ENCODE measurements around the gene INO80B.
"Not testable (repeated sequence)": the region's sequence is repeated elsewhere in the genome, so short reads cannot be mapped to it uniquely, and the experiment has no call there.

Gene INO80B

DNA sequence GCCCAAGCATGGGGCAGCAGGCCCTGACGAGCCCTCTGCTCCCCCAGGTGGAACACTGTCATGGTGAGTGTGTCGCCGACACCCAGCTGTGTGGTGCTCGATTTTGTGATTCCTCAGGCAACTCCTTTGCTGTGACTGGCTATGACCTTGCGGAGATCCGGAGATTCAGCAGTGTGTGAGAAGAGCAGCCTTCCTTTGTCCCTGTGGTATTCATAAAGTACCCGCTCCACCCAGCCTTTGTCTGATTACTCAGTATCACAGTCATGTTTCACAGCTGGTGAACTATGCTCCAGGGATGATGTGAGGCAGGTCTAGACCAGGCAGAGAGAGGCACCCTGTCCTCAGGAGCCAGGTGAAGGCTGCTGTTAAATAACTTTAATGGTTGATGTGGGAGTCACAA lies 29.4 kb upstream of the INO80B start:
- in situ Hi-C loops (cut with HindIII; ENCODE audit: low sequenced_read_pairs), result no loop called here

DNA sequence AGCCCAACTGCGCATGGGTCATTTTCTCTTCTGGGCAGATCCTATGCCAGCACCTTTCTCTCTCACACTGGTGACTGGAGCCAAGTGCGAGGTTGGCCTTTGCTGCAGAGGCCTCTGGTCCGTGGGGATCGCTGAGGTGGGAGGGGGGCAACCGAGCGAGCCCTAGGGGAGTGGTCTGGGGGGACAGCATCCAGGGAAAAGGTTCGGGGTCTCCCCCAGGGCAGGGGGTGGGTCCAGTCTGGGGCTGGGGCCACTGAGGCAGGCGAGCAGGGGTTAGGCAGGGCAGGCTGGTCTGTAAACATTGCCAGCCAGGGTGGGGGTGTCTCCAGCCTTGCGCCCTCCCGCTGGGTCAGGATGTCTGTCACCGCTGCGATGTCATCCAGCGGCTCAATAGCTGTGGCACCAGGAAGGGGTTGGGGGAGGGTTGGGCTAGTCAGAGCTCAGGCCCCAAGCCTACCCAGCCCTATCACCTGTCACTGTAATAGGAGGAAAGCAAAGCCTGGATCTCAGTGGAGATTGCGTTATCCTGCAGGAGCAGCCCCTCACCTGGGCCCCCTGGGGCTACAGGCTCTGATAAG lies 28.6 kb upstream of the INO80B start:
- in situ Hi-C loops (cut with HindIII; ENCODE audit: low sequenced_read_pairs), result no loop called here

DNA sequence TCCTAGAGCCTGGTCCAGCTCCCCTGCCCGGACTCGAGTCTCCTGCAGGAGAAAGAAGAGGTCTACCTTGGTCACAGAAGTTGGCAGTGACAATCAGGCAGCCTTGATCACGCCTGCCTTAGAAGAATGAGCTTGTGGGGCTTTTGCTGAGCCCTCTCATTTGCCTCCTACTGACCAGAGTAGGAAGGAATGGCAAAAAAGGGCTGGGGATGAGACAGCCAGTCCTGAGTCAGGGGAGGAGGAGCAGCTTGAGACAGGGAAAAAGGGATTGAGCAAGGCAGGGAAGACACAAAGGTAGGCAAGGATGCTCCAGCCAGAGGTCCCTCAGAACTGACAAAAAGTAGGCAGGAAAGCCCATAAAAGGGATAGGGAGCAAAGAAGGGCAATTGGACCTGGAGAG lies 27.3 kb upstream of the INO80B start:
- in situ Hi-C loops (cut with HindIII; ENCODE audit: low sequenced_read_pairs), result no loop called here

DNA sequence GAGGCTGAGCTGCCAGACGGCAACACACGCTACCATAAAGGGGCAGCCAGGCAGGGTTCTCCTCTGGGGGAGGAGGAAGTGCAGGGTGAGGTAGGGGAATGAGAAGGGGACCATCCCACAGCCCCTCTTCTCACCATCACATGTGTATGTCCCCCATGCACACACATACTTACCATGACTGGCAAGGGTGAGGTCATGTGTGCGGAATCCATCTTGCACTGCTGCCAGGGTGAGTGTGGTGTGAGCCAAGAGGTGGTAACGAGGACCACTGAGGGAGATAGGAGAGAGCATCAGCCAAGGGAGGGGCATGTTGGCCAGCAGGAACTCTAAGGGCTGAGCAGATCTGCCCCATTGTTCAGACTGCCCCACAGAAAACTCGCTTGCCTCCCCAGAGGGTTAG lies 26.2 kb upstream of the INO80B start:
- in situ Hi-C loops (cut with HindIII; ENCODE audit: low sequenced_read_pairs), result no loop called here

DNA sequence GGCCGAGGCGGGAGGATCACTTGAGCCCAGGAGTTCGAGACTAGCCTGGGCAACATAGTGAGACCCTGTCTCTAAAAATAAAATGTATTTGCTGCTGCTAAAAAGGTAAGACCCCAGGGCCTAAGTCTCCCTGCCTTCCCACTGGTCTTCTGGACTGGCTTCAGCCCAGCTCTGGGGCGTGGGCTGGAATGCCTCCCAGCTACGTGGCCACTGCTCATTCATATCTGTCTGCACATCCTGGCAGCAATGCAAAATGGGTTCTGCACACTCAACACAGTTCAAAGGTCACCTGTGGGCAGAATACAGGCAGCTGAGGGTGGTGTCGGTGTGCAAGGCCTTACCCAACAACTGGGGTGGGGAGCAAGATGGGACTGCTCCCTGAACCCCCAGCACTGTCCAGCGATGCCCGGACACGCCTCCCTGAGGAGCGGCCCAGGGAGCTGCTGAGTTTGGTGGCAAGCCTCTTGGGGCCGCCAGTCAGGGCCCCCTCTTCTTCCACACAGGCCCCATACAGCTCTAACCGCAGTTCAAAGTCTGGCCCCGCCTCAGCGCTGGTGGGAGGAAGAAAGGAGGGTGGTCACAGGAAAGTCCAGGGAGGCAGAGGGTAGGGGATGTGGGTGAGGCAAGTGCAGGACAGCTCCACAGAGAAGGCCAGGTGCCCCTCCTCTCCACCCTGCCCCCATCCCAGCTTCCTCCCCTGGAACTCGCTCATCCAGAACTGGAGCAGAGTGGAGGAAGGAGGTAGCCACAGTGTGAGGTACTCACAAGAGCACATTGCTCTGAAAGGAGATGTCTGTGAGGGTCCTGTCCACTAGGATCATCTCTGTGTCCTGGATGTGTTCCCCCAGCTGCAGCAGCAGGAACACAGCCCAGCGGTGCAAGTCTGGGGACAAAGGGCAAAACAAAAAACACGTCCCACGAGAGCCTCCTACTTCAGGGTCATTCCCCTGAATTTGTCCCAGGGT lies 25.1 kb upstream of the INO80B start:
- in situ Hi-C loops (cut with HindIII; ENCODE audit: low sequenced_read_pairs), result no loop called here

DNA sequence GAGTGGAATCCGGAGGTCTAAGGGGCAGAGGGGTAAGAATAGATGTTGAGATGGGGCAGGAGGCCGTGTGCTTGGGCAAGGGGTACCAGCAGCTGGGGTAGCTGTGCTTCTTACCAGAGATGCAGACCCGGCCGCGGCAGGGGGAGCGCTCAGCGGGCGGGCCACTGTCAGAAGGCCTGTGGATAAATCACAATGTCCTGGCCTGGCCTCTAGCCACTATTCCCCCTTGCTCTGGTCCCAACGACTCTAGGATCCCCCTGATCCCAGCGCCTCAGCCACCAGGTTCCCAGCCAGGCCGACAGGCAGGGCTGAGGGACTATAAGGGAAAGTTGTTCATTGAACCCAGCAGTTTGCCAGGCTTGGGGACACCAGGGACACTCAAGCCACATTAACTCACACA lies 24.4 kb upstream of the INO80B start:
- in situ Hi-C loops (cut with HindIII; ENCODE audit: low sequenced_read_pairs), result no loop called here

DNA sequence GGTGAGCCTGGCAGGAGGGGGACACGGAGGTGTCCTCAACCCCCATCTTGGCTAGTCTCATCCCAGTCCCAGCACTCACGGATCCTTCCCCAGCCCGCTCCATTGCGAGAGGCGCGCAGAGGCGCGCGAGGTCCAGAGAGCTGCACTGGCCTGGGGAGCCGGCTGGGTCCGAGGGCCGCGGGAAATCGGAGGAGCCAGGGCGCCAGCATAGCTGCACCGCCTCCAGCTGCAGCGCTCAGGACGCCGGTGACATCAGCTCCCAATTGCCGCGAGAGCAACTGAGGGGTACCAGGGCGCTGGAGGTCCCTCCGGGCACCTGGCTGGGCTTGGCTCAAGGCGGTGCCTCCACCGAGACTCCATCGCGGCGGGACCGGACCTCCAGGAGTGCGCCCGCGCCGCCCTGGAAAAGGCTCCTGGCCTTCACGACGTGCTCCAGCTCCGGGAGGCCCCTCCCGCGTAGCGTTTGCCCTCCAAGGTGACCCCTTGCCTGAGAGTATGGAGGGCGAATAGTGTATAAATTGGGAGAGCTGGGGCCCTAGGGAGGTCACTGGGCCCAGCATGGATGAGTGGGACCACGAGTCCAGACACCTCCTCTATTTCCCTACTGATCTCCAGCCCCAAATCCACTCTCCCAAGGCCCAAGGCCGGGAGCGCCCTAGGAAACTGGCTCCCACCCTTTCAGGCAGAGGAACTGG lies 18.6 kb upstream of the INO80B start:
- in situ Hi-C loops (cut with HindIII; ENCODE audit: low sequenced_read_pairs), result no loop called here

DNA sequence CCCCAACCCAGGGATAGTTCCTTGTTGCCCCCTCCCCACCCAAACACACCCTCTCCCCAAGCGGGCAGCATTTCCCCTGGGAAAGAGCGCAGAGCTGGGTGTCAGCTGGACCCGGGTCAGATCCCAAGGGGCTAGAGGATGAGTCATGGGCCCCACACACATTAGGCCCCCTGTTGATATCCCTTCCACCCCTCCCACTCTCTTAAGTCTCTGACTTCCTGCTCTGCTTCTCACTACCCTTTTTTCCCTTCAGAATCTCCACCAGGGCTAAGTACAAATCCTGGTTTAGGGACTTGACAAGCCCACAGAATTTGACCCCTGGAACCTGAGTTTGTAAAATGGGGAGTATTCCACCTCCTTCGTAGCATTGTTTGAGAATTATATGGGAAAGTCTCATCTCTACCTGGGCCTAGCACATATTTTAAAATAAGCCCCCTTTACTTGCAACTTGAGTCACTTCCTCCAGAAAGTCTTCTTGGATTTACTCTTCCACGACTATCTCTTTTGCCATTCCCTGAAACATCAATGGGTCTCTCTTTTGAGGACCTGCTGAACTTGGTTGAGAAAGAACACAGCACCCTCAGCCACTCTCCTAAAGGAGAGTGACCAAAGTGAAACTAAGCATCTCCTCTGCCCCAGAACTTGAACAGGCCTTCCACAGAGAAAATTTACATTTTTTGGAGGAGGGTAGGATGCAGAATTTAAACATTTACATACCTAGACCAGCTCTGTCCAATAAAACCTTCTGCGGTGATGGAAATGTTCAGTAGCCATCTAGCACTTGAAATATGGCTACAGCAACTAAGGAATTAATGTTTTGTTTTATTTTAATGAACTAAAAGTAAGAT lies 17.8 kb upstream of the INO80B start:
- in situ Hi-C loops (cut with HindIII; ENCODE audit: low sequenced_read_pairs), result no loop called here

DNA sequence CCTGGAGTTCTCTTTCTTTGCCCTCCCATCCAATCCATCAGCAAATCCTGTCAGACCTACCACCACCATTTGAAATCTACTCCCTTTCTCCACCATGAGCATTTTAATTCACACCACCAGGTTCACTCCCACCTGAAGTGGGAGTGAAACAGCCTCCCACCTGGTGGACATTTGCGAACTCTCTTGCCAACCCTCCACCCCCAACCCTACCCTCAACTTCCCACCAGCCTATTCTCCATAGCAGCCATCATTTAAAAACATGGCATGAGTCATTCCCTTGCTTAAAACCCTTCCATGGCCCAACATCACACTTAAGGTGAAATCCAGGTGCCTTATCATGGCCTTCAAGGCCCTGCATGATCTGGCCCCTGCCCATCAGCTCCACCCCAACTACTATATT lies 16.6 kb upstream of the INO80B start:
- in situ Hi-C loops (cut with HindIII; ENCODE audit: low sequenced_read_pairs), result no loop called here

DNA sequence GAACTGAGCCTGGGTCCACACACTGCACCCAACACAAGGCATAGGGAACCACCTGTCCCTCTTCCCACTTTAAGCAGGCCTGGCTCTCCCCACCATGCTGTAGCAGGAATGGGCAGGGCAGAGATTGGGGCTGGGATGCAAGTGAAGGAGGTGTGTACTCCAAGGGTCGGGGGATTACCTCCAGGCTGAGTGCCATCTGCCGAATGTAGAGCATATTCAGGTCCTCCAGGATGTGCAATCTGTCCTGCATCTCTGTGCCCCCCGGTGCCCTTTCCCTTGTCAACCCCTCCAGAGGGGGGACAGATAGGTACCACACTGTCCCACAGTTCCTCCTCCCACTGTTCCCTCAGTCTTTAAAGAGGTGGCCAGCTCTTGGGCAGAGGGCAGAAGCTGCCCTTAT lies 15.5 kb upstream of the INO80B start:
- in situ Hi-C loops (cut with HindIII; ENCODE audit: low sequenced_read_pairs), result no loop called here

DNA sequence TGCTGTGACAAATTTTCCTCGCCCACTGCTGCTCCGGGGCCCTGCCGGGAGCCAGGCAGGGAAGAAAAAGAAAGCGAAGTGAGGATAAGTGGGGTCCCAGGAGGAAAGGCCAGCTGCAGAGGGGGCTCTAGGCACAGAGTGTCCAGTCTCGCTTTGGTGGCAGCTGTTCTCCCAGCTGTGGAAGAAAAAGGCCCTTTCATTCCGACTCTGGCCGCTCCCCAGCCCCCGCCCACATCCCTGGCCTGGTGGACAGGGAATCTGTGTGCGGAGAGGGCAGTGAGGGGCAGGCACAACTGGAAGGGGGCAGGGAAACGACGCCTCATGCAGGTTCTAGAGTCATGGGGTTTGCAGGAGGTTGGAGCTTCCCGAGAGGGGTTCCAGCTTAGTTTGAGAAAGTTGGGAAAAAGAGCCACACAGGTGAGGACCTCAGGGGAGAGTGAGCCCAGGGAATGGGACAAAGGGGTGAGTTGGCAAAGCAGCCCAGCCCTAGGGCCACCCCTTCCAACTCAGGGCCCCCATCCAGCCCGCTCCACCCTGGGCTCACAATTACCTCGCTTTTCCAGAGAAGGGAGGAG lies 15.0 kb upstream of the INO80B start:
- in situ Hi-C loops (cut with HindIII; ENCODE audit: low sequenced_read_pairs), result no loop called here

DNA sequence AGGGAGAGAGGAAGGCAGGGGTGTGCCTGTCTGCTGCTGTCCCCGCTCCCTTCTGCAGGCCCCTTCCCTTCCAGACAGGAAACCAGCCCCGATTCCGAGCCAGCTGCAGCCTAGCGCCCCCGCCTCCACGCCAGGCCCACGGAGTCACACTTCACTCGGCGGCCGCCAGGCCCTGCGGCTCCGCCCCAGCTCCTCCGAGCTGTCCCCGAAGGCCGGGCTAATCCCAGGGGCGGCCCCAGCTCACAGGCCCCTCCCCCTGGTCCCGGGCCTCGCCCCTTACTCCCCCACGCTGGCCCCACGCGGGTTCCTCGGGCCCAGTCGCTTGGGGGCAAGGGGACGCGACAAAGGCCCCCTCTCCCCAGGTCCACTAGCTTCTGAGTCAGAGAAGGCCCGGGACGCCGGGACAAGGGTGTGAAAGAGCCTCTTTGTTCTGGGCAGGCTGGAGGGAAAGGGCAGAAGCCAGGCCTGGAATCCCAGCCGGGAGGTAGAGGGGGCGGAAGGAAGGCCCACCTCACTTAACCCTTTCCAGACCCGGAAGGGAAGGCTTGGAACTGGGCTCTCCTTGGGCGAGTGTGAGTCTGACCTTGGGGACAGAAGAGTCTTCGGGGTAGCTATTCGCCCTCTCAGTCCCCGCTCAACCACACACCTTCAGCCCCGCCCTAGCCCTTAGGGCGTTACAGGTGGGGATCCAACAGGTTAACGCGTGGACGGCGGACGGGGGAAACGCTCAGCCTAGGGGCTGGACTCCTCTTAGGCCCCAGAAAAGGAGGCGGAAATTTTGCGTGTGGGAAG lies 14.3 kb upstream of the INO80B start:
- in situ Hi-C loops (cut with HindIII; ENCODE audit: low sequenced_read_pairs), result no loop called here

DNA sequence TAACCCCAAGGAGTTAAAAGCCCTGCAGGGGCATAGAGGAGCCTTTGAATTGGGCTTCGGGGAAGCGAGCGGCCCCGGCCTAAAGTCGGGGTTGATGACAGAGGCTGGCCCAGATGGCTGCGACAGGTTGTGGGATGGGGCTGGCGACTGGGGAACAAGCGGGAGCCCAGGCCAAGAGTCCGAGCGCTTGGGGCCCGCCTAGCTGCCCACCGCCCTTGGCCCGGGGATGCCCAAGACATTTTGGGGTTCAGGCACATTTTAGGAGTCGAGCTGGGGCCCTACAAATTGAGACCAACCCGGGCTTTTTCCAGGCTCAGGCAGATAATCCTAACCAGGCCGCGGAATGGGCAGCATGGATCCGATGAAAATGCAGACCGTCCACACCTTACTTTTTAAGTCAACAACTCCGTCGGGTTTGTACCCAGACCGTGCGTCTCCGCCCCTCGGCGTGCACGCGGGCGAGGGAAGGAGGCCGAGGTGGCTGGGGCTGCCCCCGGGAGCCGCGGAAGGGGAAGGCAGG lies 13.7 kb upstream of the INO80B start:
- in situ Hi-C loops (cut with HindIII; ENCODE audit: low sequenced_read_pairs), result no loop called here

DNA sequence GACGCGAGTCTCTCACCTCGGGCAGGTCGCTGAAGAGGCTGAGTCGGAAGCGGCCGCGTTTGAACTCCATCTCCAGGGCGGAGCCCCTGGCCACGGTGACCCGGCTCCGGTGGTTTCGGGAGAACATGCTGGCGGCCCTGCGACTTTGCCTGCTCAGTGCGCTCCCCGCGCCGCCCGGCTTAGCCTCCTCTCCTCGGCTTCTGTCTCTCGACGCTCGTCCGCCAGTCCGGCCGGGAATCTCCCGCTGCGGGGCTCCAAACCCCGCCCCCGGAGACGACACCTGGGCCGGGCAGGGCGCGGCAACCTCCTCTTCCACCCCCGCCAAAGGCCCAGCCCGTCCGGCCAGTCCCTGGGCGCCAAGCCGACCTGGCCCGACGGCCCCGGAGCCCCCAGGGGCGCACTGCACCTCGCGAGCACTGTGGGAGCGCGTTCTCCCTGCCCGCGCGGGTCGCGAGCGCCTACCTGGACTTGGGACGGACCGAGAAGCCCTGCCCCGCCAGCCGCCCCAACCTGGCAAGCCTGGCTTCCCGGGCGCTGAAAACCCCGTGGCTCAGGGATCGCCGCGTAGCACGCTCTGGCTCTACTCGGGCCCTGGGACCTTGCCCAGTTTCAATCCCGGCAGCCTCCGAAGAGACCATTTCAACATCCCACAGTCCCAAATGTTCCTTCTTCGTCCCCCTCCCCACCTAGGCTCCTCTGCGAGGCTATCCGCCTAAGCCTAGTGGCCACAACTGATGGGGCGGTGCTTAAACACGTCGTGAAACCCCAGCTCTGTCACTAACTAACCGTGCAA lies 13.0 kb upstream of the INO80B start, which contains the start of gene RTKN:
RTKN (minus strand) TSS at position 248 of the 793 bp plus-strand sequence; CDS start at position 127, 121 bp downstream.
- in situ Hi-C loops (cut with HindIII; ENCODE audit: low sequenced_read_pairs), result no loop called here

DNA sequence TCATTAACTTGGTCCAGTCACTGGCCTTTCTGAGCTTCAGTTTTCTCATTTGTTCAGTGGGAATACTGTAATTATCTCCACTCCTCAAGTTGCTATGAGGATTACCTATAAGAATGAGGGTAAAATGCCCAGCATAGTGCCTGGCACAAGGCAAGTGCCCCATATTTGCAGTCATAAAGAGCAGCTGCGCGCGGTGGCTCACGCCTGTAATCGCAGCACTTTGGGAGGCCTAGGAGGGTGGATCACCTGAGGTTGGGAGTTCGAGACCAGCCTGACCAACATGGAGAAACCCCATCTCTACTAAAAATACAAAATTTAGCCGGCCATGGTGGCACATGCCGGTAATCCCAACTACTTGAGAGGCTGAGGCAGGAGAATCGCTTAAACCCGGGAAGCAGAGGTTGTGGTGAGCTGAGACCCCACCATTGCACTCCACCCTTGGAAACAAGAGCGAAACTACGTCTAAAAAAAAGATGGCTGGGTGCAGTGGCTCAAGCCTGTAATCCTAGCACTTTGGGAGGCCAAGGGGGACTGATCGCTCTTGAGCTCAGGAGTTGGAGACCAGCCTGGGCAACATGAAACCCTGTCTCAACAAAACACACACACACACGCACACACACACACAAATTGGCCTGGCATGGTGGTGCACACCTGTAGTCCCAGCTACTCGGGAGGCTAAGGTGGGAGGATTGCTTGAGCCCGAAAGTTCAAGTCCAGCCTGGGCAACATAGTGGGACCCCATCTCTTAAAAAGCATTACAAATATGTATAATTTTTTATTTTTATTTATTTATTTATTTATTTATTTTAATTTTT lies 12.2 kb upstream of the INO80B start:
- in situ Hi-C loops (cut with HindIII; ENCODE audit: low sequenced_read_pairs), result not testable (repeated sequence)

DNA sequence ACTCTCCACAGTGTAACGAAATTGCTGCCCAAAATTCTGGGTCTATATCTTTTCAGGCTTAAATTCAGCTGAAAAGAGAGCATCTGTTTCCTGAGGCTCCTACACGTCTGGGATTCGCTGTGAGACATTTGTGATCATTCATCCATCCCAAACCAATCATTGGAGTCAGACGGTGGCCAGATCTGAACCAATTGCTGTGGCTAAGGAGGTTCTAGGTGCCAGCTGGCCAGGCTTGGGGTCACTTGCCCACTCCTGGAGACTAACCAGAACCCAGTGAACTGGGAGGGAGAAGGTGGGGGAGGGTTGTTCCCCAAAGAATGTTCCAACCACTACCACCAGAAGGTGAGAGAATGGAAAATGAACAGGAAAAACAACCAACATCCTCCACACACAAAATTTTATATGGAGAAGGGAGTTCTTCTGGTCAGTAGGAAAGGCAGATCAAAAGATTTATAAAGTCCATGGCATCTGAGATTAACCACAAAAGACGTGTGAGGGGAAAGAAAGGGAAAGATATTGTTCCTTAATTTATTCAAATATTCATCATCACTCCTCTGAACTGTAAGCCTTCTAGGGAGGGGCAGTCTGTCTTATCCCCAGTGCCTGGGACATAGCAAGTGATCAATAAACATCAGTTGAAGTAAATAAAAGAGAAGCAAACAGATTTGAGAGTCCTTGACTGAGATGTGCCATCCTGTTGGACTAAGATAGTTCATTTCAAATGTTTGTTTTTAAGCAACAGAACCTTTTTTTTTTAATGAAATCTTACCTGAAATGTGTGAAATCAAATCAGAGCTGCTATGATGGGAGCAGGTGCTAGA lies 10.2 kb upstream of the INO80B start:
- in situ Hi-C loops (cut with HindIII; ENCODE audit: low sequenced_read_pairs), result no loop called here

Measured in DLD1 (cell line).